Liver (tissue), 9 donors: ENCODE results near the gene APOBEC3B. TPM values are rescaled to one million over a fixed set of nuclear protein-coding genes. Genes with fewer than 3 reads are reported as not detected.

Experiments
- DNase-seq: peaks from one replicate; pipeline ENCODE4 v3.0.0-alpha.2; 2017; ENCODE audit warnings: low spot score
- H3K27ac ChIP-seq, 2 donors: one replicate each; pipeline ENCODE4 v1.7.0; 2013; ENCODE audit warnings: inconsistent platforms in 2 of 2, low read length in 2 of 2, control low read depth in 1 of 2, low read depth in 1 of 2, mild to moderate bottlenecking in 1 of 2
- H3K27me3 ChIP-seq, 4 donors: one replicate each; pipeline versions ENCODE4 v1.6.1 to v1.7.0; 2013; ENCODE audit warnings: low read length in 3 of 4, inconsistent platforms in 1 of 4, mild to moderate bottlenecking in 1 of 4, moderate library complexity in 1 of 4; ENCODE audit not compliant: control insufficient read depth in 4 of 4, insufficient read depth in 4 of 4
- H3K36me3 ChIP-seq, 4 donors: one replicate each; pipeline versions ENCODE4 v1.6.1 to v1.7.0; 2013; ENCODE audit warnings: low read length in 3 of 4, mild to moderate bottlenecking in 3 of 4, low read depth in 1 of 4, moderate library complexity in 1 of 4; ENCODE audit not compliant: control insufficient read depth in 4 of 4, insufficient read depth in 3 of 4
- H3K4me1 ChIP-seq, 4 donors: one replicate each; pipeline versions ENCODE4 v1.6.1 to v1.7.0; 2013; ENCODE audit warnings: low read length in 3 of 4, mild to moderate bottlenecking in 3 of 4, moderate library complexity in 1 of 4; ENCODE audit not compliant: control insufficient read depth in 4 of 4, insufficient read depth in 4 of 4
- H3K4me3 ChIP-seq, 3 donors: one replicate each; pipeline versions ENCODE4 v1.6.1 to v1.7.0; 2013; ENCODE audit warnings: low read length in 3 of 3, control low read depth in 1 of 3, low read depth in 1 of 3, mild to moderate bottlenecking in 1 of 3
- H3K9ac ChIP-seq, 2 donors: one replicate each; pipeline ENCODE4 v1.7.0; 2013; ENCODE audit warnings: low read length in 2 of 2, mild to moderate bottlenecking in 2 of 2, moderate library complexity in 2 of 2, control low read depth in 1 of 2, low read depth in 1 of 2
- H3K9me3 ChIP-seq, 4 donors: one replicate each; pipeline versions ENCODE4 v1.6.1 to v1.7.0; 2013; ENCODE audit warnings: low read length in 3 of 4; ENCODE audit not compliant: control insufficient read depth in 4 of 4
- FOXA1 ChIP-seq: IDR thresholded peaks from 2 replicates; pipeline ENCODE4 v1.6.1; 2016; ENCODE audit warnings: antibody characterized with exemption
- FOXA2 ChIP-seq: IDR thresholded peaks from 2 replicates; pipeline ENCODE4 v1.6.1; 2016; ENCODE audit warnings: antibody characterized with exemption
- GABPA ChIP-seq, 2 donors: IDR thresholded peaks in 1 of 2; conservative IDR thresholded peaks in 1 of 2; 2 replicates each; pipeline ENCODE4 v1.6.1; 2016; ENCODE audit warnings: antibody characterized with exemption in 2 of 2, mild to moderate bottlenecking in 1 of 2, moderate library complexity in 1 of 2
- HNF4A ChIP-seq, 2 donors: conservative IDR thresholded peaks; 2 replicates each; pipeline ENCODE4 v1.6.1; 2016; ENCODE audit warnings: antibody characterized with exemption in 2 of 2, mild to moderate bottlenecking in 2 of 2
- HNF4G ChIP-seq: IDR thresholded peaks from 2 replicates; pipeline ENCODE4 v1.6.1; 2016; ENCODE audit warnings: antibody characterized with exemption
- JUND ChIP-seq, 2 donors: IDR thresholded peaks; 2 replicates each; pipeline ENCODE4 v1.6.1; 2016; ENCODE audit warnings: antibody characterized with exemption in 2 of 2
- NR2F2 ChIP-seq: IDR thresholded peaks from 2 replicates; pipeline ENCODE4 v1.6.1; 2016; ENCODE audit warnings: antibody characterized with exemption
- RAD21 ChIP-seq, 2 donors: IDR thresholded peaks; 2 replicates each; pipeline ENCODE4 v1.6.1; 2016; ENCODE audit warnings: antibody characterized with exemption in 2 of 2, mild to moderate bottlenecking in 2 of 2
- RXRA ChIP-seq, 2 donors: IDR thresholded peaks; 2 replicates each; pipeline ENCODE4 v1.6.1; 2017 to 2018; ENCODE audit warnings: antibody characterized with exemption in 2 of 2, mild to moderate bottlenecking in 1 of 2
- SP1 ChIP-seq: IDR thresholded peaks from 2 replicates; pipeline ENCODE4 v1.6.1; 2018; ENCODE audit warnings: antibody characterized with exemption, mild to moderate bottlenecking
- YY1 ChIP-seq: IDR thresholded peaks from 2 replicates; pipeline ENCODE4 v1.6.1; 2016; ENCODE audit warnings: antibody characterized with exemption, mild to moderate bottlenecking
- WGBS: extraction: QIAGEN DNeasy Blood & Tissue Kit; methylation state at CpG from one replicate; pipeline ENCODE4 v1.1.7; 2013; 5-methylcytosine and 5-hydroxymethylcytosine counted together
- polyA plus RNA-seq, 2 donors: library from polyadenylated mRNA; stranded (reverse) in 1 of 2; unstranded in 1 of 2; fragments of 200-250 nt in 1 of 2; fragments of >200 nt in 1 of 2; fragmentation: Nextera tagmentation in 1 of 2; extraction: Ambion mirVana in 1 of 2; gene quantifications; one replicate each; pipeline versions ENCODE4 v1.2.1 to v1.2.3, GENCODE V29; 2013 to 2015
- total RNA-seq, 2 donors: library from RNA; depleted of rRNA; stranded (reverse); fragments of >200 nt; gene quantifications; one replicate each; pipeline ENCODE4 v1.2.3, GENCODE V29; 2014
- TF ChIP-seq, protein P1 (sequence below): IDR thresholded peaks from 2 replicates; pipeline ENCODE4 v1.6.1; 2016; ENCODE audit warnings: antibody characterized with exemption
- TF ChIP-seq, protein P2 (sequence below): IDR thresholded peaks from 2 replicates; pipeline ENCODE4 v1.6.1; 2016; ENCODE audit warnings: antibody characterized with exemption
- TF ChIP-seq, protein P3 (sequence below): fragments of 150-350 bp; IDR thresholded peaks from 2 replicates; pipeline ENCODE4 v1.5.1; 2017; ENCODE audit warnings: improper control_type of control experiment, low read depth, low read length; ENCODE audit not compliant: missing input control
- donor health status: healthy.
- donor health status: healthy.
- donor health status: healthy.
- donor health status: healthy.
- donor health status: healthy.

The APOBEC3B gene
- total and polyA plus RNA-seq, 4 donors: 0.08 to 6.0 (median 0.88) TPM

DNA sequence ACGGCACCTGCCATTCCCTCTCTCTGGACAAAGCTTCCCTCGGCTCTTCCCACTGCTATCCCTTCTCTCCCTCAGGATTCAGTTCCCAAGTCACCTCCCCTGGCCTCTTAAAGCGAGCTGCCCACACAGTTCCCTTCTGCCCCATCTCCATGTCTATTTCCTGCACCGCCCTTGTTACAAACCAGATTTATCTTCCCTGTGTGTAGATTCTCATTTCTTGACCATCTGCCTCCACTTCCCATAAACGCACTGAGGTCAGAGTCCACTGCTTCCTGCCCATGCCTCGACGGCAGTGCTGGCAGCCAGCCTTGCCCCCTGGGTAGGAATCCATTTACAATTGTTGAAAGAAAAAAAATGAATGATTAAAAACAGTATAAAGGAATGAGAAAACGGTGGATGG, 11.6 kb upstream of the APOBEC3B start:
- H3K27me3 ChIP-seq: no peaks in the 10 kb centered on the region
- TF ChIP-seq GABPA (IDR thresholded peaks at IDR 0.05 in 1 of 2, conservative IDR thresholded peaks at IDR 0.05 in 1 of 2) (no peak), RXRA (IDR thresholded peaks at IDR 0.05) (no peak), SP1 (no peak), HNF4G (no peak), YY1 (no peak), HNF4A (conservative IDR thresholded peaks at IDR 0.05) (no peak), NR2F2 (no peak), FOXA1 (no peak), FOXA2 (no peak)
- TF ChIP-seq, protein P1, sequence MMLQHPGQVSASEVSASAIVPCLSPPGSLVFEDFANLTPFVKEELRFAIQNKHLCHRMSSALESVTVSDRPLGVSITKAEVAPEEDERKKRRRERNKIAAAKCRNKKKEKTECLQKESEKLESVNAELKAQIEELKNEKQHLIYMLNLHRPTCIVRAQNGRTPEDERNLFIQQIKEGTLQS: no peak
- TF ChIP-seq, protein P2, sequence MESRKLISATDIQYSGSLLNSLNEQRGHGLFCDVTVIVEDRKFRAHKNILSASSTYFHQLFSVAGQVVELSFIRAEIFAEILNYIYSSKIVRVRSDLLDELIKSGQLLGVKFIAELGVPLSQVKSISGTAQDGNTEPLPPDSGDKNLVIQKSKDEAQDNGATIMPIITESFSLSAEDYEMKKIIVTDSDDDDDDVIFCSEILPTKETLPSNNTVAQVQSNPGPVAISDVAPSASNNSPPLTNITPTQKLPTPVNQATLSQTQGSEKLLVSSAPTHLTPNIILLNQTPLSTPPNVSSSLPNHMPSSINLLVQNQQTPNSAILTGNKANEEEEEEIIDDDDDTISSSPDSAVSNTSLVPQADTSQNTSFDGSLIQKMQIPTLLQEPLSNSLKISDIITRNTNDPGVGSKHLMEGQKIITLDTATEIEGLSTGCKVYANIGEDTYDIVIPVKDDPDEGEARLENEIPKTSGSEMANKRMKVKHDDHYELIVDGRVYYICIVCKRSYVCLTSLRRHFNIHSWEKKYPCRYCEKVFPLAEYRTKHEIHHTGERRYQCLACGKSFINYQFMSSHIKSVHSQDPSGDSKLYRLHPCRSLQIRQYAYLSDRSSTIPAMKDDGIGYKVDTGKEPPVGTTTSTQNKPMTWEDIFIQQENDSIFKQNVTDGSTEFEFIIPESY: no peak
- no peaks in the 10 kb centered on the region for H3K4me1 ChIP-seq
- no peak overlapping the region for H3K9ac ChIP-seq
- no peaks in the 10 kb centered on the region for H3K9me3 ChIP-seq
- H3K4me3 ChIP-seq: no peak overlapping the region
- H3K36me3 ChIP-seq: no peaks in the 10 kb centered on the region
- DNase-seq: no peak
- WGBS: 44% methylated on average over 8 of the region's 8 CpGs
- H3K27ac ChIP-seq: no peak overlapping the region

DNA sequence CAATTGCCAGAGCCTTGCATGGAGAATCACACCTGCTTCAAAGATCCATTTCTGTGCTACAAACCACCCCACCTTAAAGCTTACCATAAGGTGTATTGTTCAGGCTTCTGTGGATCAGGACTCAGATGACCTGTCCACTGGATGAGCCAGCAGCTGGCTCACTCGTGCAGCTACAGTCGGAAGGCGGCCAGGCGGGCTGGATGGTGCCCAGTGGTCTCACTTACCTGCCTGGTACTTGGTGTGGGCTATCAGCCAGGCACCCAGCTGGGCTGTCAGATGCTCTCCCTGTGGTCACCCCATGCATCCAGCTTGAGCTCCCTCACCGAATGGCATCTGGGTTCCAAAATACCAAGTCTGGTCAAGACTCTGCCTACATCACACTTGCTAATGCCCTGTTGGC, 10.9 kb upstream of the APOBEC3B start:
- H3K9me3 ChIP-seq: no peaks in the 10 kb centered on the region
- no peaks in the 10 kb centered on the region for H3K4me1 ChIP-seq
- 76% methylated on average over 5 of the region's 5 CpGs for WGBS
- TF ChIP-seq YY1: no peak
- TF ChIP-seq, protein P3, sequence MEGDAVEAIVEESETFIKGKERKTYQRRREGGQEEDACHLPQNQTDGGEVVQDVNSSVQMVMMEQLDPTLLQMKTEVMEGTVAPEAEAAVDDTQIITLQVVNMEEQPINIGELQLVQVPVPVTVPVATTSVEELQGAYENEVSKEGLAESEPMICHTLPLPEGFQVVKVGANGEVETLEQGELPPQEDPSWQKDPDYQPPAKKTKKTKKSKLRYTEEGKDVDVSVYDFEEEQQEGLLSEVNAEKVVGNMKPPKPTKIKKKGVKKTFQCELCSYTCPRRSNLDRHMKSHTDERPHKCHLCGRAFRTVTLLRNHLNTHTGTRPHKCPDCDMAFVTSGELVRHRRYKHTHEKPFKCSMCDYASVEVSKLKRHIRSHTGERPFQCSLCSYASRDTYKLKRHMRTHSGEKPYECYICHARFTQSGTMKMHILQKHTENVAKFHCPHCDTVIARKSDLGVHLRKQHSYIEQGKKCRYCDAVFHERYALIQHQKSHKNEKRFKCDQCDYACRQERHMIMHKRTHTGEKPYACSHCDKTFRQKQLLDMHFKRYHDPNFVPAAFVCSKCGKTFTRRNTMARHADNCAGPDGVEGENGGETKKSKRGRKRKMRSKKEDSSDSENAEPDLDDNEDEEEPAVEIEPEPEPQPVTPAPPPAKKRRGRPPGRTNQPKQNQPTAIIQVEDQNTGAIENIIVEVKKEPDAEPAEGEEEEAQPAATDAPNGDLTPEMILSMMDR: no peak
- TF ChIP-seq NR2F2: no peak
- TF ChIP-seq RXRA (IDR thresholded peaks at IDR 0.05): no peak
- TF ChIP-seq JUND (IDR thresholded peaks at IDR 0.05): no peak
- TF ChIP-seq, protein P2: no peak
- no peak for TF ChIP-seq FOXA2
- TF ChIP-seq FOXA1: no peak
- TF ChIP-seq RAD21 (IDR thresholded peaks at IDR 0.05): no peak
- no peak for TF ChIP-seq GABPA (IDR thresholded peaks at IDR 0.05 in 1 of 2, conservative IDR thresholded peaks at IDR 0.05 in 1 of 2)
- no peaks in the 10 kb centered on the region for H3K27me3 ChIP-seq
- no peaks in the 10 kb centered on the region for H3K36me3 ChIP-seq
- H3K27ac ChIP-seq: no peak overlapping the region
- no peak overlapping the region for H3K9ac ChIP-seq
- no peak overlapping the region for H3K4me3 ChIP-seq
- DNase-seq: no peak
